Measurements from ENCODE around the gene ACTMAP.
"Not testable (repeated sequence)": the region's sequence is repeated elsewhere in the genome, so short reads cannot be mapped to it uniquely, and the experiment has no call there.

ACTMAP gene

GRCh38 chr19:40791349-40791748 is 41.1 kb upstream of the ACTMAP start:
- TF ChIP-seq, protein P1, sequence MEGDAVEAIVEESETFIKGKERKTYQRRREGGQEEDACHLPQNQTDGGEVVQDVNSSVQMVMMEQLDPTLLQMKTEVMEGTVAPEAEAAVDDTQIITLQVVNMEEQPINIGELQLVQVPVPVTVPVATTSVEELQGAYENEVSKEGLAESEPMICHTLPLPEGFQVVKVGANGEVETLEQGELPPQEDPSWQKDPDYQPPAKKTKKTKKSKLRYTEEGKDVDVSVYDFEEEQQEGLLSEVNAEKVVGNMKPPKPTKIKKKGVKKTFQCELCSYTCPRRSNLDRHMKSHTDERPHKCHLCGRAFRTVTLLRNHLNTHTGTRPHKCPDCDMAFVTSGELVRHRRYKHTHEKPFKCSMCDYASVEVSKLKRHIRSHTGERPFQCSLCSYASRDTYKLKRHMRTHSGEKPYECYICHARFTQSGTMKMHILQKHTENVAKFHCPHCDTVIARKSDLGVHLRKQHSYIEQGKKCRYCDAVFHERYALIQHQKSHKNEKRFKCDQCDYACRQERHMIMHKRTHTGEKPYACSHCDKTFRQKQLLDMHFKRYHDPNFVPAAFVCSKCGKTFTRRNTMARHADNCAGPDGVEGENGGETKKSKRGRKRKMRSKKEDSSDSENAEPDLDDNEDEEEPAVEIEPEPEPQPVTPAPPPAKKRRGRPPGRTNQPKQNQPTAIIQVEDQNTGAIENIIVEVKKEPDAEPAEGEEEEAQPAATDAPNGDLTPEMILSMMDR (IDR thresholded peaks at IDR 0.05; ENCODE audit: low read depth, low read length) = no peak
- no peak overlapping the region for H3K4me3 ChIP-seq (ENCODE audit: low read depth, low read length)

DNA sequence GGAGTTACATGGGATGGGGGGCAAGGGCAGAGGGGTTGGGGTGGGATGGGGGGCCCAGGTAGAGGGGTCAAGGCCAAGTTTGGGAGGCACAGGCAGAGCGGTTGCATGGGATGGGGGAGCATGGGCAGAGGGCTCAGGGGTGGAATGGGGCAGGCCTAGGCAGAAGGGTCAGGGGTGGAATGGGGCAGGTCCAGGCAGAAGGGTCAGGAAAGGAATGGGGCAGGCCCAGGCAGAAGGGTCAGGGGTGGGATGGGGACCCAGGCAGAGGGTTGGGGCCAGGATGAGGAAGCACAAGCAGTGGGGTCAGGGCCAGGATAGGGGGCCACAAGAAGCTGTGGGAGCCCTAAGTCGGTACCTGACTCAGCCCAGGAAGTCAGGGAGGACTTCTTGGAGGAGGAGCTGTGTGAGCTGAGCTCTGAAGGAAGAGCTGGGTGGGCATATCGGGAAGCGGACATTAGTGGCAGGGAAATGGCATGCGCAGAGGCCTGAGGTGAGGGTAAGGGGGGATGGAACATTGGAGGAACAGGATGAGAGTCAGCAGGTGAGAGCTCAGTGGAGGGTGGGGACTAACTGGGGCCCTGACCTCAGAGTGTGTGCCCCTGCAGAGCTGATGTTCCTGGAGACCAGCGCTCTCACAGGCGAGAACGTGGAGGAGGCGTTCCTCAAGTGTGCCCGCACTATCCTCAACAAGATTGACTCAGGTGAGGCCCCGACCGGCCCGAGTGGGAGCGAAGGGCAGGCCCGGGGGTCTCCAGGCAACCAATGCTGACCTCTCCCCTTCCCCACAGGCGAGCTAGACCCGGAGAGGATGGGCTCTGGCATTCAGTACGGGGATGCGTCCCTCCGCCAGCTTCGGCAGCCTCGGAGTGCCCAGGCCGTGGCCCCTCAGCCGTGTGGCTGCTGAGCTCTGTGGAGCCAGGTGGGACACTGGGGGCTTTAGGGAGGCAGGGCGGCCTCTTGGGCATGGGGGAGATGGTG is 36.1 kb upstream of the ACTMAP start:
- TF ChIP-seq, protein P1 (IDR thresholded peaks at IDR 0.05; ENCODE audit: low read depth, low read length) = no peak
- no peak overlapping the region for H3K4me3 ChIP-seq (ENCODE audit: low read depth, low read length)

- no peak overlapping the region for H3K4me3 ChIP-seq (ENCODE audit: low read depth, low read length)
- TF ChIP-seq, protein P1 (IDR thresholded peaks at IDR 0.05; ENCODE audit: low read depth, low read length) = no peak
These were observed 35.2 kb upstream of the ACTMAP start for GRCh38 chr19:40785526-40785925.

GRCh38 chr19:40784146-40784545 is 33.9 kb upstream of the ACTMAP start:
- not testable (repeated sequence) for H3K4me3 ChIP-seq (ENCODE audit: low read depth, low read length)

DNA sequence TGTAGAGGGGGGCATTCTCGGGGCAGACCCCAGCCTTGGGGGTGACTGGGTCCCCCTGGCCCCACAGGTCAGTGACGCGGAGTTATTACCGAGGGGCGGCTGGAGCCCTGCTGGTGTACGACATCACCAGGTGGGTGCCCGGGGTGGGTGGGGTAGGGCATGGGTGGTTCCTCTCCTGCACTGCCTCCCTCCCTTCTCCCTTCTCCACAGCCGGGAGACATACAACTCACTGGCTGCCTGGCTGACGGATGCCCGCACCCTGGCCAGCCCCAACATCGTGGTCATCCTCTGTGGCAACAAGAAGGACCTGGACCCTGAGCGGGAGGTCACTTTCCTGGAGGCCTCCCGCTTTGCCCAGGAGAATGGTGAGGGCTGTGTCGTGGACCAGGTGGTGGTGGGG is 33.4 kb upstream of the ACTMAP start:
- TF ChIP-seq, protein P1 (IDR thresholded peaks at IDR 0.05; ENCODE audit: low read depth, low read length) = no peak
- no peak overlapping the region for H3K4me3 ChIP-seq (ENCODE audit: low read depth, low read length)

DNA sequence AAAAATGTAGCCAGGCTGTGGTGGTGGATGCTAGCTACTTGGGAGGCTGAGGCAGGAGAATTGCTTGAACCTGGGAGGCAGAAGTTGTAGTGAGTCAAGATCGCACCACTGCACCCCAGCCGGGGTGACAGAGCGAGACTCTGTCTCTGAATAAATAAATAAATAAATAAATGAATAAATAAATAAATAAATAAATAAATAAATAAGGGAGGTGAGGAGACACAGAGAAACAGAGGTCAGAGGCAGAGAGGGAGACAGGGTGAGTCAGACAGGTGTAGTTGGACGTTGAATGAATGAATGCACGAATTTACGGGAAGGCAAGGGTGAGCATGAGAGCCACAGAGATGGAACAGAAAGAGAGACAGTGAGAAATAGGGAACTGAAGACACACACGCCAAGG is 30.9 kb upstream of the ACTMAP start:
- no peak overlapping the region for H3K4me3 ChIP-seq (ENCODE audit: low read depth, low read length)
- TF ChIP-seq, protein P1 (IDR thresholded peaks at IDR 0.05; ENCODE audit: low read depth, low read length) = no peak

DNA sequence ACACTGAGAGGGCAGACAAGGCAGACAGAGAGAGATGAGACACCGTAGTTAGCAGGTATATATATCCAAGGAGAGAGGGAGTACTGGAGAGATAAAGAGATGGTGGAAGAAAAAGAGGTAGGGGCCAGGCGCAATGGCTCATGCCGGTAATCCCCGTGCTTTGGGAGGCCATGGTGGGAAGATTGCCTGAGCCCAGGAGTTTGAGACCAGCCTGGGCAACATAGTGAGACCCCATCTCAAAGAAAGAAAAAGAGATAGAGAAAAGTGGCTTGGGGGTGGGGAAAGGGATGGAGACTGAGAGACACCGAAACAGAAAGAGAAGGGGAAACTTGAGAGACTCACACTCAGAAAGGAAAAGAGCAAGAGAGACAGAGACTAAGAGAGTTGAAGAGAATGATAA is 30.3 kb upstream of the ACTMAP start:
- TF ChIP-seq, protein P1 (IDR thresholded peaks at IDR 0.05; ENCODE audit: low read depth, low read length) = no peak
- no peak overlapping the region for H3K4me3 ChIP-seq (ENCODE audit: low read depth, low read length)
